ENCODE data around the gene ARHGEF40. TPM values are rescaled to one million over a fixed set of nuclear protein-coding genes. Genes with fewer than 3 reads are reported as not detected.

ARHGEF40 gene
- total and polyA plus RNA-seq, 4 donors, result 37.9 to 98.9 (median 77.1) TPM

GRCh38 chr14:21078726-21079125, 8.6 kb downstream of the ARHGEF40 start:
- H3K9me3 ChIP-seq (ENCODE audit: control insufficient read depth, insufficient read depth, low read length), result no peaks in the 10 kb centered on the region
- no peaks in the 10 kb centered on the region for H3K27me3 ChIP-seq (ENCODE audit: control insufficient read depth, insufficient read depth, low read length)
- H3K4me1 ChIP-seq (ENCODE audit: control insufficient read depth, insufficient read depth, low read length), result peaks cover 20% of the 10 kb centered on the region
- peaks cover 94% of the 10 kb centered on the region for H3K36me3 ChIP-seq (ENCODE audit: control insufficient read depth, insufficient read depth, low read length)
- no peak overlapping the region for H3K27ac ChIP-seq (ENCODE audit: low read depth, low read length)
- DNase-seq (ENCODE audit: low read depth in 4 of 6, low spot score in 6 of 6), result no peak
- 84% methylated on average over 7 of the region's 10 CpGs for WGBS (ENCODE audit: insufficient coverage)
- no peak overlapping the region for H3K4me3 ChIP-seq (ENCODE audit: low read depth, low read length)

GRCh38 chr14:21081521-21082142, 11.5 kb downstream of the ARHGEF40 start:
- peaks cover 92% of the 10 kb centered on the region for H3K36me3 ChIP-seq (ENCODE audit: control insufficient read depth, insufficient read depth, low read length)
- no peaks in the 10 kb centered on the region for H3K9me3 ChIP-seq (ENCODE audit: control insufficient read depth, insufficient read depth, low read length)
- no peak for DNase-seq (ENCODE audit: low read depth in 4 of 6, low spot score in 6 of 6)
- no peak overlapping the region for H3K4me3 ChIP-seq (ENCODE audit: low read depth, low read length)
- WGBS (ENCODE audit: insufficient coverage), result 85% methylated on average over 28 of the region's 30 CpGs
- H3K27me3 ChIP-seq (ENCODE audit: control insufficient read depth, insufficient read depth, low read length), result no peaks in the 10 kb centered on the region
- H3K27ac ChIP-seq (ENCODE audit: low read depth, low read length), result no peak overlapping the region
- peaks cover 4% of the 10 kb centered on the region for H3K4me1 ChIP-seq (ENCODE audit: control insufficient read depth, insufficient read depth, low read length)

- Histone ChIP-seq H3K36me3 (ENCODE audit: control insufficient read depth, insufficient read depth, low read length) (peaks cover 84% of the 10 kb centered on the region), H3K4me3 (ENCODE audit: low read depth, low read length) (no peak overlapping the region), H3K4me1 (ENCODE audit: control insufficient read depth, insufficient read depth, low read length) (peaks cover 16% of the 10 kb centered on the region), H3K9me3 (ENCODE audit: control insufficient read depth, insufficient read depth, low read length) (no peaks in the 10 kb centered on the region), H3K27me3 (ENCODE audit: control insufficient read depth, insufficient read depth, low read length) (no peaks in the 10 kb centered on the region), H3K27ac (ENCODE audit: low read depth, low read length) (no peak overlapping the region)
- DNase-seq (ENCODE audit: low read depth in 4 of 6, low spot score in 6 of 6), result no peak
- 90% methylated on average over 11 of the region's 11 CpGs for WGBS (ENCODE audit: insufficient coverage)
These were observed 13.6 kb downstream of the ARHGEF40 start for GRCh38 chr14:21083565-21084325.

GRCh38 chr14:21084396-21084795, 14.3 kb downstream of the ARHGEF40 start:
- H3K27me3 ChIP-seq (ENCODE audit: control insufficient read depth, insufficient read depth, low read length), result no peaks in the 10 kb centered on the region
- 75% methylated on average over 1 of the region's 2 CpGs for WGBS (ENCODE audit: insufficient coverage)
- no peak overlapping the region for H3K27ac ChIP-seq (ENCODE audit: low read depth, low read length)
- H3K36me3 ChIP-seq (ENCODE audit: control insufficient read depth, insufficient read depth, low read length), result peaks cover 83% of the 10 kb centered on the region
- no peaks in the 10 kb centered on the region for H3K9me3 ChIP-seq (ENCODE audit: control insufficient read depth, insufficient read depth, low read length)
- no peak overlapping the region for H3K4me3 ChIP-seq (ENCODE audit: low read depth, low read length)
- H3K4me1 ChIP-seq (ENCODE audit: control insufficient read depth, insufficient read depth, low read length), result peaks cover 16% of the 10 kb centered on the region
- DNase-seq (ENCODE audit: low read depth in 4 of 6, low spot score in 6 of 6), result no peak

GRCh38 chr14:21084998-21085853, 15.1 kb downstream of the ARHGEF40 start:
- H3K4me1 ChIP-seq (ENCODE audit: control insufficient read depth, insufficient read depth, low read length), result peaks cover 16% of the 10 kb centered on the region
- WGBS (ENCODE audit: insufficient coverage), result 81% methylated on average over 11 of the region's 17 CpGs
- H3K27ac ChIP-seq (ENCODE audit: low read depth, low read length), result no peak overlapping the region
- no peak overlapping the region for H3K4me3 ChIP-seq (ENCODE audit: low read depth, low read length)
- DNase-seq (ENCODE audit: low read depth in 4 of 6, low spot score in 6 of 6), result no peak
- H3K36me3 ChIP-seq (ENCODE audit: control insufficient read depth, insufficient read depth, low read length), result peaks cover 81% of the 10 kb centered on the region
- H3K9me3 ChIP-seq (ENCODE audit: control insufficient read depth, insufficient read depth, low read length), result no peaks in the 10 kb centered on the region
- no peaks in the 10 kb centered on the region for H3K27me3 ChIP-seq (ENCODE audit: control insufficient read depth, insufficient read depth, low read length)

DNA sequence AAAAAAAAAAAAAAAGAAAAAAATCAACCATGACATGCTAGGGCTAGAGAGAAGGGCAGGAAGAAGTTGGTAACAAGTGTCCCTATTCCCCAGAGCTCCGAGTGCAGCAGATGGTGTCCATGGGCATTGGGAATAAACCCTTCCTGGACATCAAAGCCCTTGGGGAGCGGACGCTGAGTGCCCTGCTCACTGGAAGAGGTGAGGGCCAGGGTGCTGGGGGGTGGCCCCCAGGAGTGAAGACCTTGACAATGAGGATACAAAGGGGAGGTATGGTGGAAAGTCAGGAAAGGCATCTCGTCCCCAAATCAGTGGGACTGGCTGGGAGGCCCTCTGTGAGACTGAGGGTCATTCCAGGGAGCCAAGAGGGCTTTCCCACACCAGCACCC, 16.8 kb downstream of the ARHGEF40 start:
- Histone ChIP-seq H3K36me3 (ENCODE audit: control insufficient read depth, insufficient read depth, low read length) (peaks cover 81% of the 10 kb centered on the region), H3K4me1 (ENCODE audit: control insufficient read depth, insufficient read depth, low read length) (peaks cover 23% of the 10 kb centered on the region), H3K27ac (ENCODE audit: low read depth, low read length) (peak overlapping the region; percentile 69), H3K9me3 (ENCODE audit: control insufficient read depth, insufficient read depth, low read length) (no peaks in the 10 kb centered on the region), H3K27me3 (ENCODE audit: control insufficient read depth, insufficient read depth, low read length) (no peaks in the 10 kb centered on the region), H3K4me3 (ENCODE audit: low read depth, low read length) (no peak overlapping the region)
- 60% methylated on average over 4 of the region's 4 CpGs for WGBS (ENCODE audit: insufficient coverage)
- DNase-seq (ENCODE audit: low read depth in 4 of 6, low spot score in 6 of 6), result no peak

DNA sequence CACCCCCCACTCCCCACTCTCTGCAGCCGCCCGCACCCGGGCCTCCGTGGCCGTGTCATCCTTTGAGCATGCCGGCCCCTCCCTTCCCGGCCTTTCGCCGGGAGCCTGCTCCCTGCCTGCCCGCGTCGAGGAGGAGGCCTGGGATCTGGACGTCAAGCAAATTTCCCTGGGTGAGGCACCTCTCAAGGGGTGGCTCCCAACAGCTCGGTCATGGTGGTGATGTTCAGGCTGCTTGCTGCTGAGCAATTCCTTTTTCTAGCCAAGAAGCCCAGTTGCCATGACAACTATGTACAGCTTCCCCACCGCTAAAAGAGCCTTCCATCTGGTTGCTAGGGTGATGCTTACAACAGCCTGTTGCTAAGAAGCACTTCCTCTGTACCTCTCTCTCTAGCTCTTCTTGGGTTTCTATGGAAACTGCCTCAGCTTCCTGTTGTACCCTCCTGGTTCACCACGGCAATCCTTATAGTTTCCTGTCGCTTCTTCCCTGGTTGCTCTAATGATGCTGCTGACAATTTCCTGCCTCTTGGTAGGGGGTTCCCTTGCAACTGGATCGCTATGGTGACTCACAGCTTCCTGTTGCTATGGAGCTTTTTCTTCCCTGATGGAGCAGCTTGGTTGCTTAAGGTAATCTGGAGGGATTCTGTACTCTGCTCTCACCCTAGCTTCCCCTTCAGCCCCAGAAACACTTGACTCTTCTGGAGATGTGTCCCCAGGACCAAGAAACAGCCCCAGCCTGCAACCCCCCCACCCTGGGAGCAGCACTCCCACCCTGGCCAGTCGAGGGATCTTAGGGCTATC, 17.4 kb downstream of the ARHGEF40 start:
- H3K36me3 ChIP-seq (ENCODE audit: control insufficient read depth, insufficient read depth, low read length), result peaks cover 81% of the 10 kb centered on the region
- H3K27me3 ChIP-seq (ENCODE audit: control insufficient read depth, insufficient read depth, low read length), result no peaks in the 10 kb centered on the region
- H3K27ac ChIP-seq (ENCODE audit: low read depth, low read length), result peak overlapping the region; percentile 69
- WGBS (ENCODE audit: insufficient coverage), result 5% methylated on average over 16 of the region's 19 CpGs
- DNase-seq (ENCODE audit: low read depth in 4 of 6, low spot score in 6 of 6), result peak in 4 of 6 donors; percentile 82 to 99 (median 94)
- peaks cover 22% of the 10 kb centered on the region for H3K4me1 ChIP-seq (ENCODE audit: control insufficient read depth, insufficient read depth, low read length)
- no peak overlapping the region for H3K4me3 ChIP-seq (ENCODE audit: low read depth, low read length)
- no peaks in the 10 kb centered on the region for H3K9me3 ChIP-seq (ENCODE audit: control insufficient read depth, insufficient read depth, low read length)

GRCh38 chr14:21088687-21089086, 18.6 kb downstream of the ARHGEF40 start:
- peaks cover 78% of the 10 kb centered on the region for H3K36me3 ChIP-seq (ENCODE audit: control insufficient read depth, insufficient read depth, low read length)
- H3K4me1 ChIP-seq (ENCODE audit: control insufficient read depth, insufficient read depth, low read length), result peaks cover 34% of the 10 kb centered on the region
- no peak for DNase-seq (ENCODE audit: low read depth in 4 of 6, low spot score in 6 of 6)
- no peak overlapping the region for H3K4me3 ChIP-seq (ENCODE audit: low read depth, low read length)
- H3K27me3 ChIP-seq (ENCODE audit: control insufficient read depth, insufficient read depth, low read length), result no peaks in the 10 kb centered on the region
- H3K9me3 ChIP-seq (ENCODE audit: control insufficient read depth, insufficient read depth, low read length), result no peaks in the 10 kb centered on the region
- no peak overlapping the region for H3K27ac ChIP-seq (ENCODE audit: low read depth, low read length)
- 90% methylated on average over 4 of the region's 4 CpGs for whole genome bisulfite sequencing (ENCODE audit: insufficient coverage)

GRCh38 chr14:21089271-21089670, 19.2 kb downstream of the ARHGEF40 start:
- peaks cover 40% of the 10 kb centered on the region for H3K4me1 ChIP-seq (ENCODE audit: control insufficient read depth, insufficient read depth, low read length)

More at GRCh38 chr14:21089271-21089670, 19.2 kb downstream of the ARHGEF40 start:
- no peak for DNase-seq (ENCODE audit: low read depth in 4 of 6, low spot score in 6 of 6)
- H3K4me3 ChIP-seq (ENCODE audit: low read depth, low read length), result no peak overlapping the region
- no peaks in the 10 kb centered on the region for H3K9me3 ChIP-seq (ENCODE audit: control insufficient read depth, insufficient read depth, low read length)
- H3K36me3 ChIP-seq (ENCODE audit: control insufficient read depth, insufficient read depth, low read length), result peaks cover 72% of the 10 kb centered on the region
- H3K27me3 ChIP-seq (ENCODE audit: control insufficient read depth, insufficient read depth, low read length), result no peaks in the 10 kb centered on the region
- WGBS (ENCODE audit: insufficient coverage), result no CpG with 5 or more reads among the region's 1 CpG
- H3K27ac ChIP-seq (ENCODE audit: low read depth, low read length), result no peak overlapping the region

Measured in spinal cord (tissue), 10 donors.